ENCODE data around the gene RSPRY1.

Gene RSPRY1

DNA sequence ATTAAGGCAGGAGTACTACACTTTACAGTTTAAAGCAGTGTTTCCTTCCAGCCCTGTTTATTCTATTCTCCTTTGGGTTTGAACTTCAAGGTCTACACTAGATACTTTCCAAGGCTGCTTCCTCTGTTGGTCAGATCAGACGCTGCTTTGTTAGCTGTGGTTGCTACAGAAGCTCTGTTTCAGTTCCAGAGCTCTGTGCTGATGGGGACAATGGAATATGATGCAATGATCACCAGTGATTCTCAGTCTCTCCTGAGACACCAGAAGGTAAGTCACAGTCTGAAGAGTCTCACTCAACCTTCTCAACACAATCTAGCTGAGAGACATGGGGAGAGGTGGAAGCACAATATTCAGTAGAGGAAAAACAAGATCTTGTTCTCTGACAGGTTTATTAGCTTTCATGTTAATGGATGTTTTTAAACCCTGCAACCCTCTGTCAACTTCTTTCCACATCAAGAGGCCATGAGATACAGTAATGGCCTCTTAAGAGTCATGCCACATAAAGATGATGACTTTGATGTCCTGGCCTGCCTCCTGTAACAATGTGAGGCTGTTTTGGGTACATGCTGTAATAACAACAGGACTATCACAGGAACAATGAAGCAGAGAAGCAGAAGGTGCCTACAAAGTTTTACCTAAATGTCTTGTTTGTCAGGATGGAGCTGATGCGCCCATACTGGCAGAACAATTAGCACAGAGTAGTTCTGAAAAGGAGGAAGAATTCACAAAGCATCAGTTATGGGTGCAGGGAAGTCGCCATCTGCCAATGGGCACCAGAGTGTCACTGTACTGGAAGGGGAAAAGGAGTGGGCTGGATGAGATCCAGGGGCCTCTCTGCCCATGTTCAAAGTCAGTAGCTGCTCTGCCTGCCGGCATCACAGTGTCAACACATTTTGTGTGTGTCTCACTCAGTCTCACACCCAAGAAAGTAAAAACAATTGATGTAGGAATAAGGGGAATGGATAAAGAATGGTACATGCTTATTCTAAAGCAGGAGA lies 33.7 kb upstream of the RSPRY1 start:
- DNase-seq: no peak

DNA sequence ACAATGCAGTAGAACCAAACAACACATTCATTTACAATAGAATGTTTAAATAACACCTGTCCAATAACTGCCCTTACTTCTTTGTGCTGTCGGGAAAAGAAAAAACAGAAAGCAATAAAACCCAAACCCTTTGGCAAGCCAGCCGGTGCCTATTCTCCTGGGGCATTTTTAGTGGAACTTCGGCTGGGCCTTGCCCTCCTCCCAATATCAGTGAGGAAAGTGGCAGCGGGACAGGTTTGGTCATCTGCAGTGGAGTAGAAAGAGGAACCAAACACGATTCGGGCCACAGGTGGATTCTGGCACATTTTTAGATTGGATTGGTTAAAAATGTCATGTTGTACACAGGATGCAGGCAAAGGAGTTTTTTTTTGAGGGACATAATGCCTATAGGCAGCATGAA lies 32.3 kb upstream of the RSPRY1 start:
- DNase-seq: no peak

DNA sequence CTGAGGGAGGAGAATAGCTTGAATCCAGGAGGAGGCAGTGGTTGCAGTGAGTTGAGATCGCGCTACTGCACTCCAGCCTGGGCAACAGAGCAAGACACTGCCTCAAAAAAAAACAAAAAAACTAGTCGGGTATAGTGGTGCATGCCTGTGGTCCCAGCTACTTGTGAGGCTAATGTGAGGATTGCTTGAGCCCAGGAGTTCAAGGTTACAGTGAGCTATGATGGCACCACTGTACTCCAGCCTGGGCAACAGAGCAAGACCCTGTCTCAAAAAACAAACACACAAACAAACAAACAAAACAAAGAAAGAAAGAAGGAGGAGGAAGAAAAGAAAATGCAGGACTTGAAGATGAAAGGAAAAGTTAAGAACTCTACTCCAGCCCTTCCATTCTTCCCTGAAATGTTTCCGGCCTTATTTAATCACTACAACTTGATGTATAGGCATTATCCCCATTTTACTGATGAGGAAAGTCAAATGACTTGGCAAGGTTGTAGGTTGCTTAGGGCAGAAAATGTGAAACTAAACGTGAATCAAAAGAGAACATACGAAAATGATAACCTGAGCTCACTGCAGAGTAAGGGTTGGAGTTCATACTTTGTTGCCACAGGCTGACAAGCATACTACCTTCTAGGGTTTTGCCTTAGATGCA lies 30.3 kb upstream of the RSPRY1 start:
- DNase-seq: no peak

DNA sequence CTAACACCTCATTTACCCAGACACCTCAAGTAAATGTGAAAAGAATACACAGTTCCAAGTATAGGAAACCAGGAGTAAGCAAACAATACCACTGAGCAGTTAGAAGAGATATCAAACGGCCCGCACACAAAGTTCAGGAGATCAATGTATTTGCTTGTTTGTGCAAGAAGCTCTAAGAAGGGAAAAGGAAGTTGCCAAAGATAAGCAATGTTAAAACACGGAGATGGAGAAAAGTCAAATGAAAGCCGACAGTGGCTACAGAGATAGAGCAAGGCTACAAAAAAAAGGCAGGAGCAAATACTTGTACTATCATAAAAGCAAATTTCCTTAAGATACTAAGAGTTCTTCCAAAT lies 29.8 kb upstream of the RSPRY1 start:
- DNase-seq: no peak

DNA sequence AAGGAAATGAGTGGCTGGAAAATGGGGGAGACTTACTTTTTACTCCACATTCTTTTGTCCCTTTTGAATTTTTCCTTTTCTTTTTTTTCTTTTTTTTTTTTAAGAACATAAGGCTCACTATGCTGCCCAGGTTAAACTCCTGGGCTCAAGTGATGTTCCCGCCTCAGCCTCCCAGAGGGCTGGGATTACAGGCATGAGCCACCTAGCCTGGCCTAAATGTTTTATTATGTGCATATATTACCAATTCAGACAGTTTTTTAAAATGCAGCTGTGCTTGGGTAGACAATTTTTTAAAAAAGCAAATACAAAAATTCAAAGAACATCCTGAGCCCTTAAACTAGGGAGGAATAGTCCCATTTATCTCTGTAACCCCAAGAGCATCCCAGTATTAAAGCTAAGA lies 28.6 kb upstream of the RSPRY1 start:
- no peak for DNase-seq

DNA sequence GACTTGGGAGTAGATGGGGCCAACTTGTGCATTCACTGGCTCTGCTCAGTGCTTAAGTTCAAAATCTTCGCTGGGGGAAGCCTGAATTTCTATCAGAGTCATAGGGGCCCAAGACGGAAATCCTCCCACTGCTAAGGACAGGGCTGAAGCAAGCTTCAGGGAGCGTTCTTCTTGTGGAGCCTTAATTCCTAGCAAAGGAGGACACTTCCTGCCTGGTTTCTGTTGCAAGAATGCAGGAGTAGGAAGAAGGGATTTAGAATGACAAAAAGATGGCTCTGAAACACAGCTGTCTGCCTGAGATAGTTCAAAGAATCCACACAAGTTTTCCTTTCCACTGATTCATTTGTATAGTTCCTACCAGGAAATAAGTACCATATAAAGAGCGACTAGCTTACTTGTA lies 26.7 kb upstream of the RSPRY1 start:
- no peak for DNase-seq

DNA sequence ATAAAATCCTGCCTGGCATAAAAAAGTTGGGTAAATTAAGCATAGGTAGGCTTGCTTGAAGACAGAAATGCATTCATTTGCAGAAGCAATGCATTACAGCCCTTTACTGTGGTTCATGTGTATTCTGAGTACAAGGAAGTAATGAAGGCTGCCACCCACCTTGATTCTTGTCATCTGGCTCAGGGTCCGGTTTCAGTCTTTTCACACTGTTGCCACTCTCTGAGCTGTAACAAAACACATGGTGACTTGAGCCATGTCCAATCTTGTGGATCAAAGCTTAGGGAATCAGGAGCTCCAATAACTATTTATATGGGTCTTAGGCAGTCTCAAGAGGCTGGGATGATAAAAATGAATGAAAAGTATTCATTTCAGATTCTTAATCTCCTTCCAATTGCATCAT lies 22.3 kb upstream of the RSPRY1 start:
- DNase-seq: no peak

DNA sequence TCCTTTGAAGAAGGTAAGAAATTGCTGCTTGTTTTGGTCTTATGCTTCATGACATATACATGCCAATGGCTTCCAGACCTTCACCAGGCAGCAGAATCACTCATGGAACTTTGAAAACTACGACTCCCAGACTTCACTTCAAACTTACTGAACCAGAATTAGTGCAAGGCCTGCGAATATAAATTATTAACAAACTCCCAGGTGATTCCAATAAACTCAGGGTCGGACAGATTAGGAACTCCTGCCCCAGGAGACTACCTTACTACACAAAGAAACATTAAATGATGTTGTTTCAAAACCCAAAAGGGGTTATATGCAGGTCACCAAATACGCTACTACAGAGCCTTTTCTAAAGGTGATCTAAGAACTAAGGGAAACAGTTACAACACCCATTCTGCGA lies 20.6 kb upstream of the RSPRY1 start:
- DNase-seq: no peak

DNA sequence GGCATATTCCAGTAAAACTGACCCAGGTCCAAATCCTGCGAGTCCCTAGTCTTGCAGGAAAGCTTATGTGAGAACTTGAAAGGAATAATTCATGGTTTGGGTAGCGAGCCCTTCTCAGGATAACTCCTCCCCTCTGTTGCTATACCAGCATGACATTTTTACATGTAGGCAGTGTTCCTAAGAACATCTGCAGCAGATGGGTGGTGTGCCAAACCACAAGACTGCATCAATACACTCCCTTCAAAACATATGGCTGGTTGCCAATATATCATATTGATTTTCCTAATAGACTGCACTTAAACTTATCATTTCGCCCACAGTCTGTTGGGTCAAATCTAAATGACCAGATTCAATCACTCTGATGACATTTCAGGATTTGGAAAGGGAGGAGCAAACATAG lies 20.2 kb upstream of the RSPRY1 start:
- peak; percentile 87 for DNase-seq

DNA sequence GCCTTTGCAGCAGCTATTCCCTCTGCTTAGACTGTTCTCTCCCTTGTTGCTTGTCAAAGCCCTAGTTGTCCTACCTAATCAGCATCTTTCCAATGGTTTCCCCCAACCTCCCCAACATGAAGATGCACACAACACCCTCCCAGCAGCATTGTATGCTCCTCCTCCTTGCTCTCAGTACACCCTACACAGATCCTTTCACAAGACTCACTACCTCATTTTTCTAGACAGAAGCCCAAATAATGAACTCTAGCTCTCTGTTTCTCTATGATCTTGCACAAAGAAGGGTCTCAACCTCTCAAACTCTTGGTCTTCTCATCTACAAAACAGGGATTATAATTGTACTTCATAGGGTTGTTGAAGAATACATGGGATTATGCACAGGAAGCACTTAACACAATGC lies 19.7 kb upstream of the RSPRY1 start:
- no peak for DNase-seq

DNA sequence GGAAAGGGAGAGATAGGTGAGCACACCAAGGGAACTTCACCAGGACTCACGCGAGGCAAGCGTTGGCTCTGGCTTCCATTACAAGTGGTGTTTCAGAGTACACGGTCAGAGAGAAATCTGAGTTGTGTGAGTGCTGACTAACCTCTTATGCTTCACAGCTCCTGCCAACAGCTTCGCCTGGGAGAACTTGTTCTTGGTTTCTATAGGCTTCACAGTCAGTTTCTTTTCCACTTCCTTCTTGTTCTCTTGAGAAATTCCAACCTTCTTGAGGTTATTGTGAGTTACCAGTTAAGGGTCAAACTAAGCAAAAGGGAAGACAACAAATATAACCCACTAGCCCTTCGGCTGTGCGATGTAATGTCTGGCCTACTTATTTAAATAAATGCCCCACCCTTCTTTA lies 19.2 kb upstream of the RSPRY1 start:
- DNase-seq: peak; percentile 83

DNA sequence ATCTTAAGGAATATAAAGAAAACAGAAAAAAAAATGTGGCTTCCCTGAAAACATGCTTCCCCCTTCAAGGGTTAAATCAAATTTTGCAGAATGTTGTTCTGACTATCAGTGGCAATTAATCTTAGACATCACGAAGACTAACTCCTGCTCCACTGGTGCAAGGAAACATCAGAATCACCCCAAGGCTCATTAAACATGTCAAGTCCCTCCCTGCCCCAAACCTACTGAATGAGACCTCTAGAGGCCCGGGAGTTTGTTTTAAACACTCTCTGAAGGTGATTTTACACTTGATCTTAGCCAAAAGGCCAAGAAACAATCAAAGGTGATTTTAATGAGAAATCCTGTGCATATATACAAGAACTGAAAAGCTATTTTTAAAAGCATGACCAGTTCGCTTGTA lies 18.6 kb upstream of the RSPRY1 start:
- no peak for DNase-seq

DNA sequence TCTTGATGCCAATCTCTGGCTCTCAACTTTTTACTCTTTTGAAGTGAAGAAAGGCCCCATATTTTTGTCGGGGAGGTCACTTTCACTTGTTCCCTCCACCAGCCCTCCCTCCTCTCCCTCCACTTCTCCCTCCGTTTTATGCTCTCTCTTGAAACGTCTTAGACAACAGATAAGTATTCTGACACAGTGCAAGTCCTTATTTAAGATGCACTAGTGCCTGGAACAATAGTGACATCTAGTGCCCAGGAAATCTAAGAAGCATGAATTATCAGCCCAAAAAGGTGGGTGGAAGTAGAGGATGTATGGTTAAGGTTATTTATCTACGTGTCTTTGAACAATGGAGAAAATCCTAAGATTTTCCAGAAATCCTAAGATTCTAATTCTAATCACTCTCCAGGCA lies 18.2 kb upstream of the RSPRY1 start:
- peak; percentile 70 for DNase-seq

DNA sequence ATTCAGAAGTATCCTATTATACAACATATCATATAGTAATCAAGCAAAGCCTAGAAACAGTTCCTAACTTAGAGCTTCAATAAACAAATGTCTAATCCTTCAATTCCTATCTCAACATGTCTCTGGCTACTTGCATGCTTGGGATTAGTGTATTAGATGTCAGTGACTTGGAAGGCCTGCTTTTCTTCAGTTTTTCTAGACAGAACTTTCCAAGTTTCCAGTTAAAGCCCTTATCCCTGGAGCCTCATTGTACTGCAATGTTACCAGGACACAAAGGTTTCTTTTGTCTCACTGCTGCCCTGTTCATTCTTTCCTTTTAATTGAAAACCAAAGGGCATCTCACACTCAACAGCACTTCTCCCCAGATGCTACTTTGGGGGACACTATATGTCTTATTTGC lies 16.8 kb upstream of the RSPRY1 start:
- no peak for DNase-seq

DNA sequence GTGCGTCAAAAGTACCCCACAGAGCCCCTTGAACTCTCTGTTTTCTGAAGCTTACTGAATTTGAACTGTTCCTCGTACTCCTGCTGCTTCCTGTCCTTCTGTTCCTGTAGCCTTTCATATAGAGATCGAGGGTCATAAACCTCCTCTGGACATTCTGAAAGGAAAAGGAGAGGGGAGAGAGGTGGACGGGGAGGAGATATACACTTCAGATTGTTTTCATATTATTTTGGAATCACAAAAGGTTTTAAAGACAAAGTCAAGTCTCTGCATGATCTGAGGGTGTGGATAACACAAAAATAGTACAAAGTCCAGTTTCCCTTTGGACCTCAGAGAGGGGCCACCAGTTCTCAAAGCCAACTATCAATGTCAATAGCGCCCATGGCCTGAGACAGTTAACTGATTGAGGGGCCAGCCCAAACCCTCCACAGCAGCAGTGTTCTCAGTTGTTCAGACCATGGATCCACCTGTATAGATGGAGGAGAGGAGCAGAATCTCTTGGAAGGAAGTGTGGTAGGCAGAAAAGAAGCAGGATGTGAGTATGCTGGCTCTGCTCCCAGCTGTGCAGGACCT lies 13.3 kb upstream of the RSPRY1 start:
- DNase-seq: no peak

DNA sequence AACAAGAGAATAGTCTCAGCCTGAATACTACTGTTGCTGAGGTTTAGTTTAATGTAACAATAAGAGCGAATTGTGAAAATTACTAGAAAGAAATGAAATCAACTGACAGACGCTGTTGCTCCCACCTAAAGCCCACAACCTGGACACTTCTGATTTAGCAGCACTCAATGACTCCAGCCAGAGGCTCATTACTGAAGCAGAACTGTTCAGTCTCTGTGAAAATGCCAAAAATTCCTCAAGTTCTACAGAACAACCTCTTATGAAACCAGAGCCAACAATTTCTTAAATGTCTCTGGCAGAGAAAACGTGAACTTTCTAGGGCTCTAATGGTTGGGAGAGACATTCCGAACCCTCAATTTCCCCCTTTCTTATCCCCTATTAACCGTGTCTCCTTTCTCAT lies 10.2 kb upstream of the RSPRY1 start:
- DNase-seq: no peak

DNA sequence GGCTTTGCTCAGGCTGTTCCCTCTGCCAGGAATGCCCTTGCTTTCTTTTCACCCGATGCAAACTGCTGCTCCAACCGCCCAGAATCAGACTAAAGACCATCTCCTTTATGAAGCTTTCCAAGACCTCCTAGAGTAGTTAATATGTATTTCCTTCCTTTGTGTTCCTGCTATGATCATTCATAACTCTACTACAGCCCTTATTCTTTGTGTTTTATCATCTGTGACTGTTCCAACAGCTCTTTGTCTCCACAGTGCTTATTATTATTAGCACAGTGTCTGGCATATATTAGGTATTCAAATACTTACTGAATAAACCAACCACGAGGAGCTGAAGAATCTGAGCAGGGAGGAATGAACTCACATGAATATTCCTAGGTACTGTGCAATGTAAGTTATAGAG lies 7.9 kb upstream of the RSPRY1 start:
- DNase-seq: no peak

DNA sequence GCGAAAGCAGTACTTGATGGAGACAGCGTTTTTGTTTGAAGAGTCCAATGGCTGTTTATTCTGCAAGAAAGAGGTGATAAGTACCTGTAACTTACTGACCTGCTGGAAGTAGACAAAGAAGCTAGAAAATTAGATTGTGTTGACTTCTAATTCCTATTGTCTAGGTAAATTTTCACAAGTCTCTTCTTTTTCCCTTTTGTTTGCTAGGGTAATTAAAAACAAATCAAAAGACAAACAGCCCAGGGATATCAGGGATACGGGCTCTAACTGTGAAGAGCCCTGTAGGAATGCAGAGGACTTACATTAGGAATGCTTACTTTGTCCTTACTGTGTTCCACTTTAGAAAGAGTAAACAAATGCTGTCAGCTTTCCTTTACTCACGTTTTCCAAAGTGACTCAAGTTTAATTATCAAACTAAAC lies 7.3 kb upstream of the RSPRY1 start:
- DNase-seq: no peak

DNA sequence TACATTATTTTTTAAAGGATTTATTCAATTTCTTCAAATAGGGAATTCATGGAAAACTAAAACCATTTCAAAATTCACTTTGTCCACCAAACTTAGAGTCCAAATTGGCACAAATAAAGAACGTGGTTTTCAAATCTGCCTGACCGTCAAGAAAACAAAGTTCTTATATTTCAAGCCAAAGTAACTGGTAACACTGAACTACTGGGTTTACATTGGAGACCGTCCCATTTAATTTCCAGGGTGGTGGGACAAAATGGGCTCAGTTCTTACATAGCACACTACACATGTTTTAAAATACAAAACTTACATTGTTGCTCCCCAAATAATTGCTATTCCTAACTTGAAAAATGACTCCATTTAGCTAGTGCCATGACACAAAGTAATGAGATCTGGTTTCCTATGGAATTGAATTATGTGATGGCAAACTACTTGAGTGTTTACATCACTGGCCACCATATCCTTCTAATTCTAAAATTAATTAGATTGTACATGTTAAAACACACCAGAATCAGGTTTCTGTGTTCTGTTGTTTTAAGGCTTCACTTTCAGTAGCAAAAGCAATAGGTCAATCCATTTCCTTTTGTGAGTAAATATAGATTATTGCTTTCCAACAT lies 6.8 kb upstream of the RSPRY1 start:
- DNase-seq: no peak

DNA sequence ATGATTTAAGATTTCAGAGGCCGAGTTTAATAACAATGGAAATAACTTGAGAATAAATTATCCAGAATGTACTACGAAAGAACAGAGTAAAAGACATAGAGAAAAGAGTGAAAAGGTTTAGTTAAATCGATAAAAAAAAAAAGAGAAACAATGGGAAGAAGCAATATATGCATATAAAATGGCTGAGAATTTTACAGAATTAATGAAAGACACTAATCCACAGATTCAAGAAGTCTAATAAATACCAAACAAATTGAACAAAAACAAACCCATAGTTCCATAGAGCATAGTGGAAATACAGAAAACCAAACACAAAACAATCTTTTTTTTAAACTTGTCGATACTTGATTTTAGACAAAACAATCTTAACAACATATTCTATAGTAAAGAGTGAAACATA lies 2.0 kb upstream of the RSPRY1 start:
- DNase-seq: no peak

DNA sequence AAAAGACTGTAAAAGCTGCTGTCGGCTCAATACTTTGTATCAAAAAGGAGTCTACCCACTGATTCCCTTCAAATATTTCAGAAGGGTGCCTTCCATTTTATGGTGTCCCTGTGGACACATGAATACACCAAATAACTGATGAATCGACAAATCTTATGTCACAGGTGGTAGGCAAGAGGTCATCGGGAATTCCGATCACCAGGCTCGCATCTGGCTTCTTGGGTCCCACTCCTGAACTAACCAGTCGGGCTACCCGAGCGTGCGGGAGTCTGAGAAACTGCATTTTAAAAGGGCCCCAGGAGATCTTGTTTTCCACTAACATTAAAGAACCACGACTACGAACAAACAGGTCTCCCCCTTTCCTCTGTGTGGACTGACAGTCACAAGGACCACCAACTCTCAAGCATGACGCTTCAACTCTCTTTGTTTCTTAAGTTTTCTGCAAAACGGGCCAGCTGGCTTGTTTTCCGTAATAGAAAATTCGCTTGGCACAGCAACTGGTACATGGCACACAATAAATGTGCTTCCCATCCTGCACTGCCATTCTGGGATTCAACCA lies 1.2 kb upstream of the RSPRY1 start:
- DNase-seq: peak; percentile 8

DNA sequence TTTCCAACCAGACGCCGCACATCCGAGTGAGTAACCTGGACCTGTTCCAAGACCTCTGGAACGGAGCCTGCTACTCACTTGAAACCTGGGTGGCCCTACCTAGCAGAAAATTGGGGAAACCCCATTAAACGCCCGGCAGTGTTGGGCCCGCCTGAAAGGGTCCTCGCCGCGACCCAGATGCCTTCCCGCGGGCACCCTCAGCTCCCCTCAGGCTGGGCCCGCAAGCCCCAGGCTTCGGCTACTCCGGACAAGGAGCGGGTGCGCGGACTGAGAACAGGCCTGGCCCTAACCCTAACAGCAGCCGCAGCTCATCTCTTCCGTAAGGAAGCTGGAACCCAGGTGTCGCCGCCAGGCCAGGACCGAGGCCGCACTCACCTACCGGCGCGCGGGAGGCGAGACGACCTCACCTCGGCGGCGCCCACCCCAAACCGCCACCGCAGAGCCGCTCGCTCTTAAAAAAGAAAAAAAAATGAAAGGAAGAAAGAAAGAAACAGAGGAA lies 634 bp upstream of the RSPRY1 start:
- peak; percentile 68 for DNase-seq

All from RPMI8226 (cell line).